Measurements from ENCODE around the gene KRT83.

The KRT83 gene

DNA sequence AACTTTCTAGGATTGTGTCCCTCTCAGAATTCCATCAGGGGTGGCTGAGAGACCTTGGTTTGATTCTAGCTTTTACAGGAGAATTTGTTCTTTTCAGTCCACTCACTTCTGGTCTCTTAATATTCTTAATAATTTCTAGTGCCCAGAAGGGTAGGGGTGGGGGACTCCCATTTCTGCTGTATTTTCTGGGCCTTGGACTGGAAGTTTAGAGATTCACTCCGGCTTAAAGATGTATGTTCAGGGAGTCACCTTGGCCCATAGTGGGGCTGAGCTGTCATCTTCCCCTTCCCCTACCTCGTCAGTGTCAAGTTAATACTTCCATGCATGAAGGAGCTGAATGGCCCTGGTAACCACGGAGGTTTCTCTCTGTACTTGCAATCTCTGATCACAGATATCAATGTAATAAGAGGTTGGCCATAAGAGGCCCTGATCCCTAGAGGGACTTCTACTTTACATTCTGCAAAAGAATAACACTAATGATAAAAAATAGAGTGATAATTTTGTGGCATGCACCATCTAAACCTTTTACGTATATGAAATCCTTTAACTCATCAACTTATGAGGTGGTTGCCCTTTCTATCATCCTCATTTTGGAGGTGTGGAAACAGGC, 36.5 kb downstream of the KRT83 start:
- DNase-seq: no peak

DNA sequence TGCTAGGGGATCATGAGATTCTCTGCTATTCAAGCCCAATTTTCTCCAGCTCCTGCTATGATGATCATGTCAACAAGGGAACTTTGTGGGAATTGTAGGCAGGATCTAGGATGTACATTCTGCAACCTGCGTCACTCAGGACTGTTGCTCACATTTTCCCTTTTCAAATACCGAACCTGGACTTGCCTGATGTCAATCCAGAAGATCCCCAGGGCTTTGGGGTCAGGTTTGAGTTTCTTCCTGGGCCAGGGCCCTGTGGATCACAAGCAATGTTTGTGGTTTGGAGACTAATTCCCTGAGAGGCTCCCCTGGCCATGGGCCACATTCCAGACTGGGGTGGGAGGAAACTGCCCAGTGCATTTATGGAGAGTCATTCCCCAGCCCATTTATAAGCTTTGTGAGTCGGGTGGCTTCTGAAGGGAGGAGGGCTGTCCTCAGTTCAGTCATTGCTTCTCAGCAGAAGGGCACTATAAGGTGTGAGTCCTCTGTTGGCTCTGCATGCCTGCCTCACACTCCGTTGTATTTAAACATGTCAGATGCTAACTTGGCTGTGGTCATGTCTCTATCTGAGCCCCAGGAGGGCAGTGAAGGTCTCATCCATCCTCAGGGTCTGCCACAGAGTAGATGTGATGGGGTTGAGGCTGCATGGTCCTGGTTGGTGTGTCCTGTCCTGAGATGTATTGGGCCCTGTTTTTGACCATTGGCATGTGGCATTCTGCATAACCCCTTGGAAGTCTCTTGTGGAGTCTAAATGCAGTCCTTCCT, 40.2 kb downstream of the KRT83 start:
- no peak for DNase-seq

DNA sequence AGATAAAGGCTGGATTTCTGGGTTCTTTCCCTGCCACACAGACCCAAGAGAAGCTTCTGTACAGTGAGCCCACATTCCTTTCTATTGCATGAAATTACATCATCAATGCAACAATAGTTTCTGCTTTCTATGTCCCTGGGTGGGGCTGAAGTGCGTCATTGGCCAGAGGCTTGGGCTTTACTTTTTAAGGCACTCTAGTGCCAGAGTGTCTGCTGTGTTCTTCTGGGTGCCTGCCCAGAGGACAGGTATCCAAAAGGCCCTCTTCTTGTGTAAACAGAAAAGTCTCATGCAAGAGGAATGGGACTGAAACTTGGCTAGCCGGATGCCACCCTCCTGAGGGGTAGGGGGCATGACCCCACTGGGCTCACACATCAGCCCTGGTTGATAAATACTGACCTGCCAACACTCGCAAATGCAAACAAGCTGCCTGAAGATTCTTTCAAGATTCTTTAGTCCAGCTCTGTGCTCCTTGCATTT, 40.8 kb downstream of the KRT83 start:
- peak in 1 of 2 experiments; percentile 58 for DNase-seq

DNA sequence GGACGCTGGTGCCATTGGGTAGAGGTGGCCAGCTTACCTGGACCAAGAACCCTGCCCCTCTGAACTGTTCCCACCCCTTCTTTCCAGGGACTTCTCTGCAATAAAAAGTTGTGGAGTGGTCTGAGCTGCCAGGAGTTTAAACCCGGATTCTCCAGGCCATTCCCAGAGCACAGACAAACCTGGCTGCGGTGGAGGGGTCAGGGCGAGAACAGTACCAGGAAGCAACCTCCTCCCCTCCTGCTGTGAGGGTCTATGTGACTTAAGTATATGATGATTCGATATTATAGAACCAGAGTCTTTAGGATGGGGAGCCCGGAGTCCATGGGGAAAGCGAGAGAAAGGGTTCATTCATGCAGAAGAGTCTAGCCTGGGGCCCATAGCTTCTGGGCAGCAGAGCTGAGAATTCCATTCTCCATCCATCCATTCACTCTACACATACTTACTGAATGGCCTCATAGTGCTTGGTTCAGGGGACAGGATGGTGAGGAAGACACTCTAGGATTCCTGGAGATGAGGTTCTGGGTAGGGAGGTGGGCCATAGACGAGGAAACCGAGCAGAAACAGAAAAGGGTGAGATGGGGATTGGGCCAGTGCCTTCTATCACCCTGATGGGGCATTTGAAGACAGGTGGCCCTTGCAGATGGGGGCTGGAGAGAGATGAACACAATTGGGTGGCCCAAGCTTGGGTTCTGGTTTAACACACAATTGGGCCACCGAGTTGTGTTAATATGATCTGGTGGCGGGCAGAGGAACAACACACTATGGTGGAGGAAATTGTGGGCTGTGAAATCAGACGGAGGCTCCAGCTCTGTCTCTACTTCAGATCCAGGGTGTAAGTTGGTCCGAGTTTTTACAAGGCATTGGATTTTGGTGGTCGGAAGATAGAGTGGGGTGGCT, 41.5 kb downstream of the KRT83 start:
- DNase-seq: no peak

DNA sequence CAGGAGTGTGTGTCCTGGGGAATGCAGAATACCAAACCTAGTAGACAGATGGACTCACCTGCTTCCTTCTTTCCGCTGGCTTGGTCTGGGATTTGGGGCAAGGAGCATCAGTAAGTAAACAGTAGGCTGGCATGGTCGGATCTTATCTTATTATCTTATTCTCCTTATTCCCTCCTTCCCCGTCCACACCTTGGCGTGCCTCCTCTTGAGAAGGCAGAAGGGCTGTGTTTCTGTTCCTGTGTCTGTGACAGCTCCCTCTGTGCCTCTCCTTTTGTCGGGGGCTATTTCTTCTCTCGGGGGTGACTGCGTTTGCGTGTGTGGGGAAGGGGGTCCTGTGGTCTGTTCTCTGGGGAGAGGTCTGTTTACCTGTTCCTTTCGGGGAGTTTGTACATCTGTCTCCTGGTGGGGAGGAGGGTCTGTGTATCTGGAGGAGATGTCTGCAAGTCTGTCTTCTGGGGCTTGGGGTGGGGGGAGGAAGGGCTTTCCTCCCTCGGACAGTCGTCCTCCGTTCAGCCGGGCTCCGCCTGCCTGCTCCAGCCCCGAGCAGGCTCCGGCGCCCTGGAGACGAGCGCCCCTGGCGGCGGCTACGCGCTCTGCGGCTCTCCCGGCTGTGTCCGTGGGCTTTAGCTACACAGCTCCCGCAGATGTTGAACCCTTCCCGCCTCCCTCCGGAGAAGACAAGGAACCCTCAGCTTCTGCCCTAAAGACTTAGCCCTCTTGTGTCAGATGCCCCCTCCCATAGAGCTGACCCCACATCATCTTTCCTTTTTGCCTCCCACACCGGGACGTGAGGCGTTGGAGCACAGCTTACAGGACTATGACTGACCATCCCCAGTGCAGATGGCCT, 42.4 kb downstream of the KRT83 start:
- peak; percentile 29 to 66 for DNase-seq

DNA sequence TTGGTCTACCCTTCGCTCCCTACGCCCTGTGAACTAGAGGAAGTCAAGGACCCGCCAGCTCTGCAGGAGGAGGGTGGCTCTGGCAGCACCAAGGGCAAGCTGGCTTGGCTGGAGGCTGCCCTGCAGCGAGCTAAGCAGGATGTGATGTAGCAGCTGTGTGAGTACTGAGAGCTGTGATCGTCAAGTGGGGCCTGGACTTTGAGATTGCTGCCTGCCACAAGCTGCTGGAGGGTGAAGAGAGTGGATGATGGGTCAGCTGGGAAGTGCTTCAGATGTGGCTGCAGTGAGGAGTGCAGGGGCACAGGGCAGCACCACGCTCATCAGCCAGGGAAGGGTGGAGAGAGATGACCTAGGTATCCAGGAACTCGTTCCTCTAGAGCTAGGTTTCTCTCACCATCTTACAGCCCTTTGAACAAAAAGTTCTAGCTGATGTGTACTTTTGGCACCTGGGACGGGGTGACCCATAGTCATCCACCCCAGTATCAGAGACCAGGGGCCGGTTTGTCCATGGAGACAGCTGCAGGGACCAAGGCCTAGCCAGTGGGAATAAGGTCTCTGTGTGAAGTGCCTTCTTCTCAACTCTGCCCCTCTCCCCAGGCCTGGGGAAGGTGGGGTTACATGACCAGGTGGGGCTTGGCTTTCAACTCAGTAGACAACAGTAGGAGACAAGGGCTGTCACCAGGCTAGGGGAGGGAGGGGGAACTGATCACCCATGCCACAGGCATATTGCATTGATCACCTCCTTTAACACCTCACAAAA, 43.5 kb downstream of the KRT83 start:
- DNase-seq: no peak

DNA sequence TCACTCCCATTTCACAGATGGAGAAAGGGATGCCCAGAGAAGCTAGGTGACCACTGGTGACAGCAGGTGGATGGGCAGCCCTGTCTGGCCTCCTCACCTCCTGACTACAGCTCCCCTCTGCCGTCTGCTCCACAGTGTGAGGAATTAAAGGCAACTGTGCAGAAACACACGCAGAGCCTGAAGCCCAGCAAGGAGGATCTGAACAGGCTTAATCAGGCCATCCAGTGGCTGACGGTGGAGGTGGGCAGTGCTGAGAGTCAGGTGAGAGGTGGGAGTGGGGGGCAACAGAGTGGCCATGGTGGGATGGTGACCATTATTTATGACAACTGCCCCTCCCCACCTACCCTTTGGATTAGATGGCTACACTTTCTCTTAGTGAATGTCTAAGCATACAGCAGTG, 45.5 kb downstream of the KRT83 start:
- no peak for DNase-seq

DNA sequence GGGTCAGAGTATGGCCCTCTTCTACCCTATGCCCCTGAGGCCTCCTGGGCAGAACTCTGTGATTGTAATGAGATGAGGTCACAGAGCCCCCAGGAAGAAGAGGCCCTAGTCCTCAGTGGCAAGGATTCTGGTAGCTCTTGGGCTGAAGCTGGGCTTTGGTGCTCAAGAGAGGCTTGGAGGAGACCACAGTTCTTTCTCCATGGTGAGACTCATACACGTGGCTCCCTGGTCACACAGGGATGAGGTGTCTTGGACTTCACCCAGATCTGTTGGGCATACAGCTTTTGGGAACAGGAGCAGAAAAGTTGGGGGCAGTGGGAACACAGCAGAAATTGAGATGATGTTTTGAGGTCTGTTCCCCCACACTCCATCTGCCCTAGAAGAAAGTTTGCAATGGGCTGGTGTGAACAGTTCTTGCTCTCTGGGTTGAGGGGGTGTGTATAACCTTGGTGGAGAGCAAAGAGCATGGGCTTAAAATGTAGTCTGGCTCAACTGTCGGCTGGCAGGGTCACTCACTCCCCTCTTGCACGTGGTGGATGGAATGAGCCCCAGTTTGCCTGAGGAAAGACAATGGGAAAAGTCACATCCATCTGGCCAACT, 46.6 kb downstream of the KRT83 start, which contains the start of gene KRT86:
Gene KRT86, plus strand, starts transcription at position 125 of the 600 bp plus-strand sequence. CDS start 27,272 bp downstream, outside the sequence.
- DNase-seq: no peak

DNA sequence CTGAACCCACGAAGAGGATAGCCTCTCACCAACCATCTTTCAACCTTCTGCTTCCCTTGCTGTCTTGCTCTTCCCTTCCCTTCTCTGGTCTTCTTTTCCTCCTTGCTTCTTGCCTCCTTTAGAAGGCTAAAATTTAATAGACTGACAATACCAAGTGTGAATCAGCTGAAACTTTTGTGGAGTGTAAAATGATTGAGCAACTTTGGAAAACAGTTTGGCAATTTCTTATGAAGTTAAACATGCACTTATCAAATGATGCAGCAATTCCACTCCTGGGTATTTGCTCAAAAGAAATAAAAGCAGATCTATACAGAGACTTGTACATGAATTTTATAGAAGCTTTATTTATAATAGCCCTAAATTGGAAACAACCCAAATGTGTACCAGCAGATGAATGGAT, 50.0 kb downstream of the KRT83 start:
- no peak for DNase-seq

DNA sequence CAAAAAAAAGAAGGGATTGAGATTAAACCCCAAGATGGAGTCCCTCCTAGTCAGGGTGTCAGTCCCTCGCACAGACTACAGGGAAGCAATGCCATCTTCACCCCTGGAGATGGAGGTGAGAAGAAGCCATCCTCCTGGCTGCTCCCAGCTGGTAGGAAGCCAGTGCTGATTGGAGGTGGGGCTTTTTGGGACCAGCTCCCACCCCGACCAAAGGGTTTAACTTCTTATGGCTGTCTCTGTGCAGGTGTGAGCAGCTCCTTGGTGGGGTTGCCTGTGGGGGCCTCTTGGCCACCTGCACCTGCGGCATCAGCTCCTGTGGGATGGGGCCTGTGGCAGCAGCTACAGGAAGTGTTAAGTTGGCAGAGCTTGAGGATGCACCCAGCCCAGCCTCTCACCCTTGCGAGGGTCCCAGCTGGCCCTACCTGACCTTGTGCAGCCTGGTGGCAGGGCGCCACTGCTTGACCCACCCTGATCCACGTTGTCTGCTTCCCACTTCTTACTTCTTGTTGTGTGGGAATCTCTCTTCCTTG, 50.6 kb downstream of the KRT83 start:
- no peak for DNase-seq

DNA sequence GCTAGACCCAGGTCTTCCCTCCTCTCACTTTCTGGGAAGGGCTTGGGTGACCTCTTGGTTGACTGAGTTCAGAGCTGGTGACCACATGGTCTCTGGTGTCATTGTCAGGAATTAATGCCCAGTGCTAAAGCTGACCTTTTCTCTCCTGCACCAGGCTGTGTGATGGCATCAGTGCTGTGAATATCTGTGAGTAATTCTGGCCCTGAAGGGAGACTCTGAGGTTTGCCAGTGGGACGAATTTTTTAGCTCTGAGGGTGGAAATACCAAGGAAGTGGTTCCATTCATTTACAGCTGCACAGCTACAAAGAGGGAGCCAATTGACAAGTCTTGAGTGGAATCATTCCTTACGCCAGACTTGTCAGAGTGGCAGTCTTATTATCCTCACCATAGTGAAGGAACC, 53.0 kb downstream of the KRT83 start:
- DNase-seq: no peak

DNA sequence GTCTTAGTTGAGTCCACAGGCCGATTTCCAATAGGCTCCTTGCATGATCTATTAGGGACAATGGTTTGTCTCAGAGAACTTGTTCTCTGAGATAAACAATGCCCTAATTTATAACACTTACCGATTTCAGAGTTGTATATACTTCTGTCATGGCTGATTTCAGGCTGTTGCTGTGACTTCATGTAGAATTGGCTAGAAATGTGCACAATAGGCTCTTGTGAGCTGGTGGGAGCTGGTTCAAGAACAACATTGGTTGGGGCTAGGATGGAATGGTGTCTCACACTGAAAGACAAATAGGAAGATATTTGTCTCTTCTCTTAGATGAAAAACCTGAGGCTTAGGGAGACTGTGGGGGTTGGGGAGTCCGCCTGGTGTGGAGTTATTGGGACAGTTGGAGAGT, 53.5 kb downstream of the KRT83 start:
- DNase-seq: no peak

DNA sequence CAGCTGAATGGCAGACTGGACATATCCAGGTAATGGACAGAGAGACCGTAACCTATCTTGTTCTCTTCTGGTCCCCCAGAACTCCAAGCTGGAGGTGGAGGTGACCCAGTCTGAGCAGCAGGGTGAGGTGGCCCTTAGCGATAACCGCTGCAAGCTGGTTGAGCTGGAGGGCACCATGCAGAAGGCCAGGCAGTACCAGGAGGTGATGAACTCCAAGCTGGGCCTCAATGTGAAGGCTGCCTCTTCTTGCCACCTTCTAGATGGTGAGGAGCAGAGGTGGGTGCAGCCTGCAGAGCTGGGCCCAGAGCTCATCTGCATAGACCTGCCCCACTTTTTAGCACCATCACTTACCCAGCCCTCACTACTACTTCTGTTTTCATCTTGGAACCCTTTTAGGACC, 53.9 kb downstream of the KRT83 start:
- DNase-seq: no peak

DNA sequence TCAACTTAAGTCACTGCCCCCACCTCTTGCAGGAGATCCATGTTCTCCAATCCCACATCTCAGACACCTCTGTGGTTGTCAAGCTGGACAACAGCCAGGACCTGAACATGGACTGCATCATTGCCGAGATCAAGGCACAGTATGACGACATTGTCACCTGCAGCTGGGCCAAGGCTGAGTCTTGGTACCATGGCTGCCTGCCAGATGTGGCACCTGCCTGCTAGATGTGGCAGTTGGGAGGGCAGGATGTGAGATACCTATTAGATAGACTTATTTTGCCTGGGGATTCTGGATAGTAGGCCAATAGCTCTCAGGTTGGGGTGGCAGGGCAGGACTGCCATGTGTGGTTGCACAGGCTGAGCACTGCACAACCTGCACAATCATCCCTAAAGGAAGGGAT, 54.7 kb downstream of the KRT83 start:
- no peak for DNase-seq

DNA sequence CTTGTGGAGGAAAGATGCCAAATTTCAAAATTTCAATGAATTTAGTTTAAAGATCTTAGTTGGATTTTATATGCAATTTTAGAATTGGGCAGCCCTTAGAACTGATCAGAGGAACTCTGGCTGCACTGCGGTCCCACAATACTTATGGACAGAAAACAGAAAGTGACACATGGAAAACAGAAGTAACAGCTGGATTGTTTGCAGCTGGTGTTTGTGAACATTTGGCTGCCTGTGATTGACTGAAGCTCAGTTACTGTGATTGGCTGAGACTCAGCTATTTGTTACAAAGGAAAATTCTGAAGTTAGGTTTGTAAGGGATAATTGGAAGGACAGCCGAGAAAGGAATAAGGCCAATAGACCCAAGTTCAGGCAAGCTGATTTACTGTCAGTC, 56.8 kb downstream of the KRT83 start:
- DNase-seq: no peak

Data from NCI-H1930 (cell line).